Rectal smooth muscle tissue (tissue), 1 donor: Measurements from ENCODE around the gene RORB.
A peak's percentile ranks its signal among the peaks of the same experiment; 100 is the strongest.

ENCODE experiments used
- H3K27ac ChIP-seq: one replicate; pipeline ENCODE4 v1.7.0; 2013; ENCODE audit warnings: low read depth, low read length, inconsistent platforms
- H3K27me3 ChIP-seq: one replicate; pipeline ENCODE4 v1.7.0; 2013; ENCODE audit warnings: low read length; ENCODE audit not compliant: control insufficient read depth, insufficient read depth
- H3K36me3 ChIP-seq: one replicate; pipeline ENCODE4 v1.7.0; 2013; ENCODE audit warnings: low read length; ENCODE audit not compliant: control insufficient read depth, insufficient read depth
- H3K4me1 ChIP-seq: one replicate; pipeline ENCODE4 v1.7.0; 2013; ENCODE audit warnings: low read length; ENCODE audit not compliant: control insufficient read depth, insufficient read depth
- H3K4me3 ChIP-seq: one replicate; pipeline ENCODE4 v1.7.0; 2013; ENCODE audit warnings: low read length
- H3K9ac ChIP-seq: one replicate; pipeline ENCODE4 v1.7.0; 2013; ENCODE audit warnings: low read length

The RORB gene

DNA sequence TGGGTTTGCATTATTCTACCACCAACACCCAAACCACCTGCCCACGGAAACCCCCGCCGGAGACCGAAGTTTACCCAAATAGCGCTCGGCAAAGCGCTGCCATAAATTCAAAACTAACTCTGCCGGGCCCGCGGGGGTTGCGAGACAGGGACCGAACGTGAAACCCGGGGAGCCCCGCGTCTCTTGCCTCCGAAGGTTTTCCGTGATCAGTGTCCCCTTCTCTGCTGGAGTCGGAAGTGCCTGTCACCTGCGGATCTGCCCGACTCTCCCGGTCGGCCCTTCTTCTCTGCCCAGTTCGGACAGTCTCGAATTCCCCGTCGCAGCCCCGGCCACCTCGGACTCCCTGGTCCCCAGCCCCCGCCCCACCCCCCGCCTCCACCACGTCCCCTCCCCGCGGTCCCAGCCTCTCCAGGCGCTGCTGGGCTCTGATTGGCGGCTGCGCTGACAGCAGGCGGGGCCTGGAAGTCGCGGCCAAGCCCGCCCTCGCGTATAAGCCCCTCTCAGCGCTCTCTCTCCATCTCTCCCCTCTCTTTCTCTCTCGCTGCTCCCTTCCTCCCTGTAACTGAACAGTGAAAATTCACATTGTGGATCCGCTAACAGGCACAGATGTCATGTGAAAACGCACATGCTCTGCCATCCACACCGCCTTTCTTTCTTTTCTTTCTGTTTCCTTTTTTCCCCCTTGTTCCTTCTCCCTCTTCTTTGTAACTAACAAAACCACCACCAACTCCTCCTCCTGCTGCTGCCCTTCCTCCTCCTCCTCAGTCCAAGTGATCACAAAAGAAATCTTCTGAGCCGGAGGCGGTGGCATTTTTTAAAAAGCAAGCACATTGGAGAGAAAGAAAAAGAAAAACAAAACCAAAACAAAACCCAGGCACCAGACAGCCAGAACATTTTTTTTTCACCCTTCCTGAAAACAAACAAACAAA lies at the start of gene RORB:
Gene RORB, plus strand, starts transcription at position 517 of the 929 bp plus-strand sequence. CDS start 642 bp downstream, outside the sequence.
- H3K36me3 ChIP-seq = no peaks in the 10 kb centered on the region
- H3K4me3 ChIP-seq = peak within 1 kb of the TSS; percentile 62
- H3K27me3 ChIP-seq = peaks cover 16% of the 10 kb centered on the region
- no peaks in the 10 kb centered on the region for H3K4me1 ChIP-seq
- no peak within 1 kb of the TSS for H3K27ac ChIP-seq
- H3K9ac ChIP-seq = no peak within 1 kb of the TSS

DNA sequence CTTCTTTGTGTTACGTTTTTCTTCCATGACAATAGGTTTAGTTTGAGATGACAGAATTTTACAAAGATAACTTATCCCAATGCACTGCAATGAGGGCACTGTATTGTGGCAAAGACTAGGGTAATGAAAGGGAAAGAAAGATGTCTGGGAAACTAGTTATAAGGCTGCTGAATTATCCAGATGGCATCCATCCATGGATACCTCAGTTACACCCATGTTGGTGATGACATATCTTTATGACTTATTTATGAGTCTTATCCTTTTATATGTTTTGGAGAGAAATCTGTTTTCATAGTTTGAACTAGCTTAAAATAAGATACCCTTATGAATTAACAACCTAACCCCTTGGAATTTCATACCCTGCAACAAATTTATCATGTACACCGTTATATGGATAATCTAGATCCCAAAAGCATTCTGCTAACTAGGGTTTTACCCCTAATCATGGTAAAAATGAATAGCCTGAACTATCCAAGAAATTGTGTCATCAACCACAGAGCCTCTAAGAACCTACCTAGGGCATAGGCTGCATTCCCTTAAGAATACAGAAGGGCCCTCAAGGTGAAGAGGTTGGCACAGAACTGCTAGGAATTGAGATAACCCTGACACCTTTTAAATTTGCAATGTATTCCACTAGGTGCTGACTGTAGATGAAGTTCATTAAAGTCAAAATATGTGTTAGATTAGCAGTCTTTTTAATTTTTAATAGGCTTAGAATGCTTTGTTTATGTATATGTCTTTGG lies 49.5 kb upstream of the RORB start:
- no peaks in the 10 kb centered on the region for H3K4me1 ChIP-seq
- no peak overlapping the region for H3K27ac ChIP-seq
- H3K27me3 ChIP-seq = no peaks in the 10 kb centered on the region
- no peak overlapping the region for H3K4me3 ChIP-seq
- no peak overlapping the region for H3K9ac ChIP-seq
- H3K36me3 ChIP-seq = no peaks in the 10 kb centered on the region

DNA sequence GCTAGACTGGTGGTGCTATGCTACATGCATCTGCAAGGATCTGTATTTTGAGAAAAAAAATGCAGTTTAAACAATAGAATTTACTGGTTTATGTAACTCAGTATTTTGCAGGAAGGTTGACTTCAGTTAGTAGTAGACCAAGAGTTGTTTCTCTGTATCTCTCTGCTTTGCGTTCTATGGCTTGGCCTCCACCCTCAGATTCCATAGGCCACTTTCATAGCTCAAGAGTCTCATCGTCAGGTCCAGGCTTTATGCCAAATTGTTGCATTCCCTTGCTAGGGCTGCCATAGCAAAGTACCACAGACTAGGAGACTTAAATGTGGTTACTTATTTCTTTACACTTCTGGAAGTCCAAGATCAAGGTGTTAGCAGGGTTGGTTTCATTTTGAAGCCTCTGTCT lies 48.1 kb upstream of the RORB start:
- Histone ChIP-seq H3K9ac (no peak overlapping the region), H3K36me3 (no peaks in the 10 kb centered on the region), H3K27ac (no peak overlapping the region), H3K27me3 (no peaks in the 10 kb centered on the region), H3K4me1 (no peaks in the 10 kb centered on the region), H3K4me3 (no peak overlapping the region)

DNA sequence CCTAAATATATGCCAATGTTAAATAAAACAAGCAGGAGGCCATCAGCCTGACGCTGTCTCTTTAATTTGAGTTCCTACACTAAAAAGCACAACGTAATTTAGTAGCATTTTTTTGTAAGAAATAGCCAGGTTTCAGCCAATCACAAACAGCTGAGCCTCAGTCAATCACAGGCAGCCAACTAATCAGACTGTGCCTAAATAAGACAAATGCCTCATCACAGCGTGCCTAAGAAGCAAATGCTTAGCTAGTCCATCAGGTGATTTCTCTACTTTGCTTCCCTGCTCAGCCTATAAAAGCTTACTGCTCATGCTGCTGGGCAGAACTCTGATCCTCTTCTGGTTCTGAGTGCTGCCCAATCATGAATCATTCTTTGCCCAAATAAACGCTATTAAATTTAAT lies 38.3 kb upstream of the RORB start:
- Histone ChIP-seq H3K4me3 (no peak overlapping the region), H3K9ac (no peak overlapping the region), H3K4me1 (no peaks in the 10 kb centered on the region), H3K27ac (no peak overlapping the region), H3K36me3 (no peaks in the 10 kb centered on the region), H3K27me3 (no peaks in the 10 kb centered on the region)

DNA sequence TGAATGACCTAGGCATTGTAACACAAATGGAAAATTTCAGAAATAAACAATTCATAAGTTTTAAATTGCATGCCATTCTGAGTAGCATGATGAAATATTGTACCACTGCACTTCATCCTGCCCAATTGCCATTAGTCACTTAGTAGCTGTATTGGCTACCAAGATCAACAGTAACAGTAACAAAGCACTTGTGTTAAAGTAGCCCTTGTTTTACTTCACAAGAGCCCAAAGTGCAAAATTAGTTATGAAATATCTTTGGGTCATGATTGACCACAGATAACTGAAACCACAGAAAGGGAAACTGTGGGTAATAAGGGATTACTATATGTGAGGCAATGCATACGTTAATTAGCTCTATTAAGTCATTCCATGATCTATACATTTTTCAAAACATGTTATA lies 33.3 kb upstream of the RORB start:
- Histone ChIP-seq H3K4me1 (no peaks in the 10 kb centered on the region), H3K4me3 (no peak overlapping the region), H3K9ac (no peak overlapping the region), H3K27me3 (no peaks in the 10 kb centered on the region), H3K36me3 (no peaks in the 10 kb centered on the region), H3K27ac (no peak overlapping the region)

DNA sequence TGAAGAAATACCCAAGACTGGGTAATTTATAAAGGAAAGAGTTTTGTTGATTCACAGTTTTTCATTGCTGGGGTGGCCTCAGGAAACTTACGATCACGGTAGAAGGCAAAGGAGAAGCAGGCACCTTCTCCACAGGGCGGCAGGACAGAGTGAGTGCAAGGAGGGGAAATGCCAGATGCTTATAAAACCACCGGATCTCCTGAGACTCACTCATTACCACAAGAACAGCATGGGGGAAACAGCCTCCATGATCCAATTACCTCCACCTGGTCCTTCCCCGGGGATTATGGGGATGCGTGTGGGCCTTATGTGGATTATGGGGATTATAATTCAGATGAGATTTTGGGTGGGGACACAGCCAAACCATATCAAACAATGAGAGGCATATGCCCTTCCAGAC lies 18.5 kb upstream of the RORB start:
- Histone ChIP-seq H3K36me3 (no peaks in the 10 kb centered on the region), H3K4me3 (no peak overlapping the region), H3K27me3 (no peaks in the 10 kb centered on the region), H3K9ac (no peak overlapping the region), H3K4me1 (no peaks in the 10 kb centered on the region), H3K27ac (no peak overlapping the region)

DNA sequence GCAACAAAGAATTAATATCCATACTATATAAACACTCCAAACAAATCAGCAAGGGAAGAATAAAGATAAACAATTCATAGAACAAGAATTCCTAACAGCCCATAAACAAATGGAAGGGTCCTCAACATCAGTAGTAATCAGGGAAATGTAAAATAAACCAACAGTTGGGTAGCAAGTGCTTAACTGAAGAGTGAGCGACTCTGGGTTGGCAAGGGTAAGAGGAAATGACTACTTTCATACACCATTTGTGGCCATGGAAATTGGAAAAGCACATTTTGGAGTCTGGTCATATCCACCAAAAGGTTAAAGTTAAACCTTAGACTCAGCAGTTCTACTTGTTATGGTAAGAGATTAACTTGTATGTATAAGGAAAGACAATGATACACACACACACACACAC lies 17.4 kb upstream of the RORB start:
- Histone ChIP-seq H3K4me3 (no peak overlapping the region), H3K4me1 (no peaks in the 10 kb centered on the region), H3K27me3 (no peaks in the 10 kb centered on the region), H3K36me3 (no peaks in the 10 kb centered on the region), H3K9ac (no peak overlapping the region), H3K27ac (no peak overlapping the region)

DNA sequence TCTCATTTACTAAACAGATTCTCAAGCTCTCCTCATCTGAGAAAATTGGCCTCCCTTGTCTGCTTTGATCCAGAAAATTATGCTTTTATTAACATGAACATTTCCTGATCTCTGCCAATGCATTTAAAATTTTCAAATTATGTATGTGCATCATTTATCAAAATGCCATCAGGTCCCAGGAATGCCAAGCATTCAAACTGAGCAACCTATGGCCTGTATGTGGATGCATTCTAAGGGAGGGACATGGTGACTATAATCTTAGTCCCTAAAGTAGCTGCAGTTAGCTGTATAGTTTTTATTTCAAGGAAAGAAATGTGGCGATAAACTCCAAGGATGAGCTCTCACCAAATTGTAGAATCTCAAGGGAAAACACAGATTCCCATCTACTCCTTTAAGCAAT lies 9.7 kb upstream of the RORB start:
- Histone ChIP-seq H3K36me3 (no peaks in the 10 kb centered on the region), H3K4me1 (no peaks in the 10 kb centered on the region), H3K27me3 (no peaks in the 10 kb centered on the region), H3K27ac (no peak overlapping the region), H3K9ac (no peak overlapping the region), H3K4me3 (no peak overlapping the region)

DNA sequence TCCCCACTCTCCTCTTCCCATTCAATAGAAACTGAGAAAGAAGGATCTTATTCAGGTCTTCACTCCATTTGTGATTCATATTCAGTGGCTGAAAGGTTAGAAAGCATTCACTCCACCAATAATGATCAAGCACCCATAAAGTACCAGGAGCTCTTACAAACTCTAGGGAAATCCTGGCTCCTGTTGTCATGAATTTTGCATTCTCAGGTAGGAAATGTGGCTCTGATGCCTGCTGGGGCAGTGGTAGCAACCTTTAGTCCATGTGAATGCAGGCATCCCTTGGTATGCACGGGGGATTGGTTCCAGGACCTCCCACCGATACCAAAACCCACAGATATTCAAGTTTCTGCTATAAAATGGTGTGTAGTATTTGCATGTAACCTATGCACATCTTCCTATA lies 3.6 kb upstream of the RORB start:
- no peak overlapping the region for H3K9ac ChIP-seq
- no peaks in the 10 kb centered on the region for H3K4me1 ChIP-seq
- H3K27ac ChIP-seq = no peak overlapping the region
- H3K4me3 ChIP-seq = no peak overlapping the region
- no peaks in the 10 kb centered on the region for H3K27me3 ChIP-seq
- H3K36me3 ChIP-seq = no peaks in the 10 kb centered on the region

DNA sequence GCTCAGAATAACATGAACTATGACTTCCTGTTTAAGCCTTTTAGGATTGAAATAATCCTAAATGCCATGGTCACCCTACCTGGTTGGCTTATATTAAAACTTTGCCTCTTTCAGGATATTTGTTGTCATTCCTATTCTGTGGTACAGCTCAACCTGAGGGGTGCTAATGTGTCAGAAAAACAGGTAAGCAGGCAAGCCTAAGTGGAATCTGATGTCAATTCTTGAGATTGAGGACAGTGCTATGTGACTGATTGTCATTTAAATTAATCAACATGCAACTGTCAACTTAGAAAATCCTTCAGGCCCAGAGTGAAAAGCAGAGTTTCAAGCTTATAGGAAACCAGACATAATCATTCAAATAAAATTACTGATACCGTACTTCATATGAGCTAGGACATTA lies 2.6 kb upstream of the RORB start:
- no peaks in the 10 kb centered on the region for H3K36me3 ChIP-seq
- H3K27ac ChIP-seq = no peak overlapping the region
- H3K9ac ChIP-seq = no peak overlapping the region
- H3K4me3 ChIP-seq = no peak overlapping the region
- peaks cover 7% of the 10 kb centered on the region for H3K27me3 ChIP-seq
- H3K4me1 ChIP-seq = no peaks in the 10 kb centered on the region

DNA sequence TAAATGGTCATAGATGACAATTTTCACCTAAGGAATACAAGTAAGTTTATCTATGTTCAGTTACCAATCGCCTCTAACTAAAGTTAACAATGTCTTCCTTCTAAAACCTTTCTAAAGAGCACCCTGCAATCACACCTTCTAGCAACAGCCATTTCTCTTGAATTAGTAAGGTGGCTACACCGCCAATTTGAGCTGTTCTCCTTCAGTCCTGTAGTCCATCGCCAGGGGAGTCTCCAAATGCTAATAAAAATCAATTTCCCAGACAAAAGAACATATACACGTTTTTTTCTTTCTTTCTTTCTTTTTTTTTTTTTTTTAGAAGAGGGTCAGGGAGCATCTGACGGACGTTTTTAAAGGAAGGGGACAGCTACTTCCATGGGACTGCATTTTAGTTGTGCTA lies 729 bp upstream of the RORB start:
- Histone ChIP-seq H3K4me1 (no peaks in the 10 kb centered on the region), H3K4me3 (peak overlapping the region; percentile 53), H3K9ac (no peak overlapping the region), H3K27me3 (peaks cover 16% of the 10 kb centered on the region), H3K27ac (no peak overlapping the region), H3K36me3 (no peaks in the 10 kb centered on the region)

DNA sequence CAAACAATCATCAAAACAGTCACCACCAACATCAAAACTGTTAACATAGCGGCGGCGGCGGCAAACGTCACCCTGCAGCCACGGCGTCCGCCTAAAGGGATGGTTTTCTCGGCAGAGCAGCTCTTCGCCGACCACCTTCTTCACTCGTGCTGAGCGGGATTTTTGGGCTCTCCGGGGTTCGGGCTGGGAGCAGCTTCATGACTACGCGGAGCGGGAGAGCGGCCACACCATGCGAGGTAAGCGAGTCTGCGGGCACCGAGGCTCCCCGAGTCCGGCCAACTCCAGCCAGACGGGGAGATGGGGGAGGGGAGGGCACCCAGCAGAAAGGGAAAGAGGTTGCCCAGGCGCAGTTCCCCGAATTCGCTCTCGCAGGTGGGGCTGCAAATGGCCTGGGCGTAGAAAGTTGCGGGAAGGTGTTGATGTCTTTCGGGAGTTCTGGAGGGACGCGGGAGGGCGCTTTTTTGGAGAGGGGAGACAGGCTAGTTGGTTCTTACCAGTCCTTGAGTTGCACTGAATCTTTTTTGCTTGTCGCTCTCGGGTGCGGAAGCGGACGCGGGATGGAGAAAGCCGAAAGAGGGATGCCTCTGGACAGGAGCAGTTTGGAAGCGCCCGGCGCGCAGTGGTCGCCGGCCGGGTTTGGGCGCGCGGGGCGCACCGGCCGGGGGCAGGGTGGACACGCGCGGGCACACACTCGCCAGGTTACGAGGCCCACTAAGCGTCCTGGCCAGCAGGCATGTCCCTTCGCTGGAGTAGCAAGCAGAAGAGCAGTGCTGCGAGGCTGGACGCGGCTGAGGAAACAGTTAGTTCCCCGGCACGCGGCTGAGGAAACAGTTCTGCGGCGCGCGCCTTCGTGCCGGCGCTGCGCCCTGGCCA lies 849 bp downstream of the RORB start:
- Histone ChIP-seq H3K4me3 (peak overlapping the region; percentile 62), H3K4me1 (no peaks in the 10 kb centered on the region), H3K27me3 (peaks cover 16% of the 10 kb centered on the region), H3K36me3 (no peaks in the 10 kb centered on the region), H3K27ac (no peak overlapping the region), H3K9ac (no peak overlapping the region)
